Raji (cell line): ENCODE results near the gene ZNF577.
A peak's percentile ranks its signal among the peaks of the same experiment; 100 is the strongest.

Source experiments
- POLR2A ChIP-seq: IDR thresholded peaks from 2 replicates; pipeline ENCODE4 v1.6.1; 2011; ENCODE audit warnings: low read depth, low read length, control low read depth; ENCODE audit not compliant: insufficient read depth

Gene ZNF577

GRCh38 chr19:51887522-51888498 lies at the start of gene ZNF577:
ZNF577 (minus strand) TSS chr19:51887951; CDS start chr19:51880382, 7,569 bp downstream.
- no peak for TF ChIP-seq POLR2A

DNA sequence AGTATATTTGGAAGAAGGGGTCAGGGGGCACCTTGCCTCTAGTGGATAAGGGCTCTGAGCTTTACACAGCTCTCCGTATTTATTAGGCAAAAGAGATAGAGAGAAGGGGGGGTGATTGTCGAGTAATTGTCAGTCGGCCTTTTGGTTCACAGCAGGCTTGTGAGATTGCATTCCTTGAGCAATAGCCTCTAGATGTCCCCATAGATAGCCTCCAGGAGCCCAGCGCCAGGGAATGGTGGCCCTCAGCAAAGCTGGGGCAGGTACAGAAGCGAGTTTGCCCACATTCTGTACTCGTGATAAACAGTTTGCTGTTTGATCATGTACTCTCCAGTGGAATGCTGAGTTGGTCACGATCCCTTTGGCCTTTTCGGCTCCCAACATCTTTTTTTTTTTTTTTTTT lies 44.2 kb upstream of the ZNF577 start:
- TF ChIP-seq POLR2A: no peak

DNA sequence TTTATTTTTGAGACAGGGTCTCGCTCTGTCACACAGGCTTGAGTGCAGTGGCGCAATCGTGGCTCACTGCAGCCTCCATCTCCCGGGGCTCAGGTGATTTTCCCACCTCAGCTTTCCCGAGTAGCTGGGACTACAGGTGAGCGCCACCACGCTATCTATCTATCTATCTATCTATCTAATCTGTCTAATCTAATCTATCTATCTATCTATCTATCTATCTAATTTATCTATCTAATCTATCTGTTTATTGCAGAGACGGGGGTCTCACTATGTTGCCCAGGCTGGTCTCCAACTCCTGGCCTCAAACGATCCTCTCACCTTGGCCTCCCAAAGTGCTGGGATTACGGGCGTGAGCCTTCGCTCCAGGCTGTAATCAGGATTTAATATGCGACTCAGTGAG lies 40.1 kb upstream of the ZNF577 start:
- TF ChIP-seq POLR2A: no peak

GRCh38 chr19:51926784-51927741 lies 39.3 kb upstream of the ZNF577 start, which contains the start of gene ZNF613:
ZNF613 (plus strand) TSS chr19:51927472; CDS start chr19:51936221, 8,749 bp downstream.
- TF ChIP-seq POLR2A: 0 out of 2 replicates have a peak, but pooled peaks have one; percentile 26

- no peak for TF ChIP-seq POLR2A
These were observed 38.7 kb upstream of the ZNF577 start for GRCh38 chr19:51926426-51926783.

DNA sequence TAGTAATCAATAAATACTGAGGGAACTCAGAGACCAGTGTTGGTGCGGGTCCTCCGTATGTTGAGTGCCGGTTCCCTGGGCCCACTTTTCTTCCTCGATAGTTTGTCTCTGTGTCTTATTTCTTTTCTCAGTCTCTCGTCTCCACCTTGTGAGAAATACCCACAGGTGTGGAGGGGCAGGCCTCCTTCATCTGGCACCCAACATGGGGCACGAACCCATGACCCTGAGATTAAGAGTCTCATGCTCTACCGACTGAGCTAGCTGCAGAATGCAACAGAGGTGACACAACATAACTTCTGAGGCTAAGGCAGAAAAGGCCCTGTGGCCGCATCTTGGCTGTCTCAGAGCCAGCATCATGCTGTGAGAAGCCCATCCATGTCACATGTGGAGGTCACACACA lies 34.2 kb upstream of the ZNF577 start:
- no peak for TF ChIP-seq POLR2A

- TF ChIP-seq POLR2A: no peak
These were observed 31.9 kb upstream of the ZNF577 start for GRCh38 chr19:51919606-51920005.

GRCh38 chr19:51916167-51916566 lies 28.4 kb upstream of the ZNF577 start:
- TF ChIP-seq POLR2A: no peak

DNA sequence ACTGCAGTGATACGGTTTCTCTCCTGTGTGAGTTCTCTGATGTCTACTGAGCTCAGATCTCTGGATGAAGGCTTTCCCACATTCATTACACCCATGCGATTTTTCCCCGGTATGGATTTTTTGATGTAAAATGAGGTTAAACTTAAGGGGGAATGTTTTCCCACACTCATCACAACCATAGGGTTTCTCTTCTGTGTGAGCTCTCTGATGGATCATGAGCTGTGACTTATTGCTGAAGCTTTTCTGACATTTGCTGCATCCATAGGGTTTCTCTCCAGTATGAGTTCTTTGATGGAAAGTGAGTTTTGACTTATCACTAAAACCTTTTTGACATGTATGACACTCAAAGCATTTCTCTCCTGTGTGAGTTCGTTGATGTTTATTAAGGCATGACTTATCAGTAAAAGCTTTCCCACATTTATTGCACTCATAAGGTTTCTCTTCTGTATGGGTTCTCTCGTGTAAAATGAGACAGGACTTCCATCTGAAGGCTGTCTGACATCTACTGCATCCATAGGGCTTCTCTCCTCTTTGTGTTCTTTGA lies 27.6 kb upstream of the ZNF577 start:
- no peak for TF ChIP-seq POLR2A

DNA sequence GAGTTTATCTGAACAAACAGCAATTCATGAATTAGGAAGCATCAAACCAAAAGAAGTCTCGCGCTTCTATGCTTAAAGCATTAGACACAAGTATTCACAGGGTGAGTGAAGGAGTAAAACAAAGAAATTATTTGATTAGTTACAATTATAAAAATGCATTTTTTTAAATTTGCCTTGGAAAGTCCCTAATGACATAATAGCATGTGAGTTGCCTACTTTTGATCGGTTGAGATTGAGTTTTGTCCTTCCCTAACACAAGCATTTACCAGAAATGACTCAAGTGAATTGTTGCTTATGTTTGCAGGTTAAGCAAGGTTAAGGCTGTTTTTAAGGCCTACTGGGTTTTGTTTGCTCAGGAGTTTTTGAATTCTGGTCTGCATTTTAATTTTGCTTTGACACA lies 17.5 kb upstream of the ZNF577 start:
- TF ChIP-seq POLR2A: no peak

DNA sequence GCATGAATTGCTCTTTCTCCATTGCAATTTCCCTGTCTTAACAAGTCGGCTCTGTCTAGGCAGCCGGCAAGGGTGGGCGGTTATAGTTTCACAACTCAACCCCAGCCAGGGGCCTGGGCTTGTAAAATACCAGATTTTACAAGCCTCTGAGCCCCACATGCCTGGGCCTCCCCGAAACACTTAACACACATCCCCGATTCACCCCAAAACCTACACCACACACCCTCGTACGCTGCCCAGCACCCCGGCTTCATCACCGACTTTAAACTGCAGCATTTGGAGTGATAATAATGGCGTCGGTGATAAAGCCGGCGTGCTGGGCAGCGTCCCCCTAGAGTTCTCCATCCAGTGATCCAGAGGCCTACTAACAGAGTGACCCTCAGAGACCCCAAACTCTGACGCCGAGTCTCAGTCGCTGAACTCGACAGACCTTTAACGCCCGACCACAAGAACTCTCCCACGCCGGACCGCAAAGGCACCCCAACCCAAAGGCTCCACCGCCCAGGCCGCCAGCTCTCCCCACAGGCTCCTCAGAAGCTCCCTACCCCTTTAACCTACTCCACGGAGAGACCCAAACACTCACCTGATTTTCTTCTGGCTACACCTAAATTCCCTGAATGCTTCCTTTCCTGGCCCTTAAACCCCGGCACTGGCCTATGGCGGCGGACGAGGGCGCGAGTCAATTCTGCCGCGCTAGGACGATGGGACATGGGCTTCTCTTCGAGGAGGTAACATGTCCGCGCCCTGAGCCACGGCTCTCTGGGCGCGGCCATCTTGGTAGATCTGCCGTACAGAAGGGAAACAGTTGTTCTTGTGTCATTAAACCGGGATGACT lies 16.8 kb upstream of the ZNF577 start, which contains the start of gene ZNF649:
Gene ZNF649, minus strand, starts transcription at position 687 of the 835 bp plus-strand sequence. CDS start 4,910 bp downstream, outside the sequence.
- no peak for TF ChIP-seq POLR2A

DNA sequence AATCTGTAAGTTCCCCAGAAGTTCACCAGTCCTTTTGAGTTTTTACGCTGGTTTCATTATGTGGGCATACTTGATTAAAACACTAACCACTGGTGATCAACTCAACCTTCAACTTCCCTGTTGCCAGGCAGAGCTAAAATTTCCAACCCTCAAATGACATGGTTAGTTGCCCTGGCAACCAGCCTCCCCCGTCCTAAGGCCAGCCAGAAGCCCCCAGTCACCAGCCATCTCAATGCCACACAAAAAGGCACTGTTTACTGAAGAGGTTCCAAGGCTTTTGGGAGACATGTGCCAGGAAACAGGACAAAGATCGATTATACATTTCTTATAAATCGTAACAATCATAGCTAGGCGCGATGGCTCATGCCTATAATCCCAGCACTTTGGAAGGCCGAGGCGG lies 15.4 kb upstream of the ZNF577 start:
- TF ChIP-seq POLR2A: no peak

DNA sequence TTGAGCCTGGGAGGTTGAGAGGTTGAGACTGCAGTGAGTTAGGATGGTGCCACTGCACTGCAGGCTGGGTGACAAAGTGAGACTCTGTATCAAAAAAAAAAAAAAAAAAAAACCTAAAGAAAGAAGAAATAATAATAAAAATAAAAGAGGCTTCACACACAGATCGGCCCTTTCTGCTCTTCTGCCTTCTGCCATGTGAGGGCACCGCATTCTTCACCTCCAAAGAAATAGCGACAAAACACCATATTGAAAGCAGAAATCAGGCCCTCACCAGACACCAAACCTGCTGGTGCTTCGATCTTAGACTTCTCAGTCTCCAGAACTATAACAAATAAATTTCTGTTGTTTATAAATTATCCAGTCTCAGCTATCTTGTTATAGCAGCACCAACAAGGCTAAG lies 14.1 kb upstream of the ZNF577 start:
- no peak for TF ChIP-seq POLR2A

- TF ChIP-seq POLR2A: no peak
These were observed 3.5 kb upstream of the ZNF577 start for GRCh38 chr19:51891193-51891747.

- TF ChIP-seq POLR2A: no peak
These were observed 2.2 kb upstream of the ZNF577 start for GRCh38 chr19:51889934-51890333.
